Fibroblast of lung (primary cell): ENCODE measurements around the gene CYB561.

Experiments used
- CTCF ChIP-seq, 2 donors: IDR thresholded peaks in 1 of 2; conservative IDR thresholded peaks in 1 of 2; 1 replicate in 1 of 2; 2 replicates in 1 of 2; pipeline ENCODE4 v1.5.1; 2011 to 2012; ENCODE audit warnings: low read length in 2 of 2, control low read depth in 1 of 2, inconsistent platforms in 1 of 2, low read depth in 1 of 2, mild to moderate bottlenecking in 1 of 2
- EZH2 ChIP-seq: IDR thresholded peaks from 2 replicates; pipeline ENCODE4 v1.5.1; 2012; ENCODE audit warnings: low read length, control low read depth, mild to moderate bottlenecking; ENCODE audit errors: missing control alignments

- TF ChIP-seq CTCF (conservative IDR thresholded peaks at IDR 0.05 in 1 of 2, IDR thresholded peaks at IDR 0.05 in 1 of 2; ENCODE audit: low read depth in 1 of 2, low read length in 2 of 2) (no peak), EZH2 (no peak)
Observed at GRCh38 chr17:63420868-63421680, 25.0 kb downstream of the CYB561 start.
